Naive thymus-derived CD8-positive, alpha-beta T cell (primary cell): ENCODE measurements around the gene NRG4. TPM values are rescaled to one million over a fixed set of nuclear protein-coding genes. Genes with fewer than 3 reads are reported as not detected.
"Not testable (repeated sequence)": the region's sequence is repeated elsewhere in the genome, so short reads cannot be mapped to it uniquely, and the experiment has no call there.

Experiments
- ATAC-seq, 2 donors: fragments of 150-1000 bp; cut with Tn5 transposase in 1 of 2; sonication (Bioruptor Pico), chemical (Tn5 transposase) in 1 of 2; 1 replicate in 1 of 2; 2 replicates in 1 of 2; pipeline ENCODE4 v1.10.0; 2021; ENCODE audit warnings: mild to moderate bottlenecking in 2 of 2, moderate library complexity in 2 of 2
- POLR2A ChIA-PET: fragments of 350-600 bp; sonication (Branson Sonifier 250); formaldehyde crosslinking; loops from one replicate; lab custom pipeline; 2021; ENCODE audit warnings: antibody characterized with exemption; lab: Charles Lee
- DNase-seq, 10 donors: peaks; one replicate each; pipeline versions ENCODE4 v3.0.0 to v3.0.0-alpha.2; 2020 to 2022
- H3K27ac Mint-ChIP-seq, 10 donors: one replicate each; pipeline ENCODE4 v1.8.0; 2020 to 2022; ENCODE audit warnings: mild to moderate bottlenecking in 10 of 10, mixed read lengths in 10 of 10, moderate library complexity in 4 of 10, inconsistent platforms in 1 of 10
- H3K27me3 Mint-ChIP-seq, 5 donors: one replicate each; pipeline ENCODE4 v1.8.0; 2021 to 2022; ENCODE audit warnings: mixed read lengths in 5 of 5
- H3K36me3 Mint-ChIP-seq, 3 donors: one replicate each; pipeline ENCODE4 v1.8.0; 2020 to 2022; ENCODE audit warnings: mixed read lengths in 3 of 3, mild to moderate bottlenecking in 2 of 3, inconsistent platforms in 1 of 3
- H3K4me1 Mint-ChIP-seq, 4 donors: one replicate each; pipeline ENCODE4 v1.8.0; 2021 to 2022; ENCODE audit warnings: mixed read lengths in 4 of 4
- H3K4me3 Mint-ChIP-seq, 10 donors: one replicate each; pipeline ENCODE4 v1.8.0; 2020 to 2022; ENCODE audit warnings: mild to moderate bottlenecking in 10 of 10, mixed read lengths in 10 of 10, moderate library complexity in 6 of 10, inconsistent platforms in 1 of 10
- H3K9me3 Mint-ChIP-seq, 9 donors: one replicate each; pipeline ENCODE4 v1.8.0; 2020 to 2022; ENCODE audit warnings: mixed read lengths in 9 of 9, mild to moderate bottlenecking in 3 of 9, inconsistent platforms in 1 of 9, moderate library complexity in 1 of 9
- polyA plus RNA-seq, 3 donors: library from polyadenylated mRNA; unstranded; fragments of 300-500 nt; fragmentation: Illumina TruSeq; gene quantifications; one replicate each; pipeline ENCODE4 v1.2.3, GENCODE V29; 2021
- total RNA-seq, 8 experiments: library from RNA in 2 of 8; stranded (reverse) in 2 of 8; gene quantifications; one replicate each; pipeline ENCODE4 v1.2.3 and lab custom pipeline; 2021 to 2026

The NRG4 gene
- total and polyA plus RNA-seq, 5 experiments from 2014 or later: not detected

DNA sequence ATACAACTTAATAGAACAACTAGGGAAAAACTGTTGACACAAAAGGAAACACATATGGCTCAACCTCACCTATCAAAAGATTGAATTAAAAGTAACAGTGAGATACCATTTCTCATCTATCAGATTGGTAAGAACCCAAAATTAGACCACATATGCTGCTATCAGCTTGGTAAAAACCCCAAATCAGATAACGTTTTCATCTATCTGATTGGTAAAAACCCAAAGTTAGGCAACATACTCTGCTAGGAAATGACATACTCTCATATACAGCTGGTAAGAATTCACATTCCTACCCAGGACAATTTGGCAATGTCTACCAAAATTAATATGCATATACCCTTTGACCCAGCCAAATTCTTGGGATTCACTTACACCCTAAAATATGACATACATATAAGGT is 26.3 kb downstream of the NRG4 start:
- no peaks in the 10 kb centered on the region for H3K4me1 Mint-ChIP-seq
- H3K27me3 Mint-ChIP-seq: peaks cover 0 to 2% (median 0%) of the 10 kb centered on the region in 5 donors
- DNase-seq: no peak
- no peaks in the 10 kb centered on the region for H3K36me3 Mint-ChIP-seq
- no peak overlapping the region for H3K27ac Mint-ChIP-seq
- POLR2A ChIA-PET: no interaction called here
- no peak overlapping the region for H3K4me3 Mint-ChIP-seq
- H3K9me3 Mint-ChIP-seq: no peaks in the 10 kb centered on the region
- ATAC-seq: no peak

DNA sequence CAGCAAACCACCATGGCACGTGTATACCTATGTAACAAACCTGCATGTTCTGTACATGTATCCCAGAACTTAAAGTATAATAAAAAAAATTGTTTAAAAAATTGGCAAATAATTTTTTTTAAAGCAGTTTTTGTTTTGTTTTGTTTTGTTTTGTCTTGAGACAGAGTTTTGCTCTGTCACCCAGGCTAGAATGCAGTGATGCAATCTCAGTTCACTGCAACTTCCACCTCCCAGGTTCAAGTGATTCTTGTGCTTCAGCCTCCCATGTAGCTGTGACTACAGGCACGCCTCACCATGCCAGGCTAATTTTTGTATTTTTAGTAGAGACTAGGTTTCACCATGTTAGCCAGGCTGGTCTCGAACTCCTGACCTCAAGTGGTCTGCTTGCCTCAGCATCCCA is 27.5 kb downstream of the NRG4 start:
- H3K9me3 Mint-ChIP-seq, H3K27ac Mint-ChIP-seq, H3K27me3 Mint-ChIP-seq, DNase-seq, H3K36me3 Mint-ChIP-seq, POLR2A ChIA-PET, H3K4me3 Mint-ChIP-seq, H3K4me1 Mint-ChIP-seq, ATAC-seq: not testable (repeated sequence)

DNA sequence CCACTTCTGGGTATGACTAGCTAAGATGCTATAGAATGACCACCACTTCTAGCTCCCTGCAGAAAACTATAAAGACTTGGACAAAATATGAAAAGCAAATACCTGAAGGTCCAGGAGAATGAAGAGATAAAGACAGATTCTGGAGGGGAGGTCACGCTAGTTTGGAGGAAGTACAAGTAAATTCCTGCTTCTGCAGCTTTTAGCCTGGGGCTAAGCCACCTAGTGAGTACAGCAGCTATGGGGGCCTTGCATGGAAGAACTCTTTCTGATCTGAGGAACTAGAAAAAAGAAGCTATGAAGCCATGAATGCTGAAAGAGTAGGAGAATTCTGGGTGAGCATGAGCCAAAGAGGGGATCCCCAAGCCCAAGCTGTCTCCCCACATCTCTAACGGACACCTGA is 29.8 kb downstream of the NRG4 start:
- Mint-ChIP-seq H3K4me3 (no peak overlapping the region), H3K36me3 (no peaks in the 10 kb centered on the region), H3K27me3 (peaks cover 7 to 16% (median 13%) of the 10 kb centered on the region in 5 donors), H3K4me1 (no peaks in the 10 kb centered on the region), H3K27ac (no peak overlapping the region), H3K9me3 (peaks cover 0 to 5% (median 0%) of the 10 kb centered on the region in 9 donors)
- DNase-seq (no peak), ATAC-seq (no peak)
- POLR2A ChIA-PET: no interaction called here

DNA sequence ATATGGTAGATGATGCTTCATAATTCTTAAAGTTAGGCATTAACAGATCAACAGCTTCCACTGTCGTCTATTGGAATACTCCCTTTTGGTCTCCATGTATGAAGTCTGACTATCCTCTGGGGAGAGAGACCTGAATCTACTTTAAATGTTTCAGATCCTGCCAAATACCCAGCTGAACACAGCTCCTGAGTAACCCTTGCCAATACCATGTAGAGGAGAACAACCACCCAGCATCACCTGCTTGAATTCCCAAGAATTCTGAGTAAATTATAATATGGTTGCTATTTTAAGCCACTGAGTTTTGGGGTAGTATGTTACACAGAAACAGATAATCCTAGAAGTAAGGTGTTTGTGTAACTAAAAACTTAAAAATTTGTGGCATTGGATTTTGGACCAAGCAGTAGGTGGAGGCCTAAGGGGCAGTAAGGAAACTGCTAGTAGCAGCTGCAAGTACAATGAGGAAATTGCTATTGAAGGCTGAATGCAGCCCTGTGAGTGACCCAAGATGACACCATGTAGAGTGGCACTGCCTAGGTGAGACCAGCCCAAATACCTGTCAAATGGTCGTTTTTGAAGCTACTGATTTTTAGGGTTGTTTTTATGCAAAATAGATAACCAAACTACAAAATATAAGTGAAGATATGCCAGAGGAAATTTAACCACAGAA is 30.9 kb downstream of the NRG4 start:
- POLR2A ChIA-PET: no interaction called here
- Mint-ChIP-seq H3K4me3 (no peak overlapping the region), H3K4me1 (no peaks in the 10 kb centered on the region), H3K9me3 (peaks cover 0 to 5% (median 0%) of the 10 kb centered on the region in 9 donors), H3K36me3 (no peaks in the 10 kb centered on the region), H3K27ac (no peak overlapping the region), H3K27me3 (peaks cover 7 to 16% (median 13%) of the 10 kb centered on the region in 5 donors)
- DNase-seq: no peak
- ATAC-seq: no peak

DNA sequence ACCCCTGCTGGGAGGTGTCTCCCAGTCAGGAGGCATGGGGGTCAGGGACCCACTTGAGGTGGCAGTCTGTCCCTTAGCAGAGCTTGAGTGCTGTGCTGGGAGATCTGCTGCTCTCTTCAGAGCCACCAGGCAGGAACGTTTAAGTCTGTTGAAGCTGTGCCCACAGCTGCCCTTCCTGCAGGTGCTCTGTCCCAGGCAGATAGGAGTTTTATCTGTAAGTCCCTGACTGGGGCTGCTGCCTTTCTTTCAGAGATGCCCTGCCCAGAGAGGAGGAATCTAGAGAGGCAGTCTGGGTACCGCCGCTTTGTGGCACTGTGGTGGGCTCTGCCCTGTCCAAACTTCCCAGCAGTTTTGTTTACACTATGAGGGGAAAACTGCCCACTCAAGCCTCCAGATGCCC is 35.5 kb downstream of the NRG4 start:
- H3K27me3 Mint-ChIP-seq: peaks cover 11 to 25% (median 20%) of the 10 kb centered on the region in 5 donors
- H3K36me3 Mint-ChIP-seq, DNase-seq, H3K4me1 Mint-ChIP-seq, H3K4me3 Mint-ChIP-seq, H3K27ac Mint-ChIP-seq, H3K9me3 Mint-ChIP-seq, ATAC-seq, POLR2A ChIA-PET: not testable (repeated sequence)

DNA sequence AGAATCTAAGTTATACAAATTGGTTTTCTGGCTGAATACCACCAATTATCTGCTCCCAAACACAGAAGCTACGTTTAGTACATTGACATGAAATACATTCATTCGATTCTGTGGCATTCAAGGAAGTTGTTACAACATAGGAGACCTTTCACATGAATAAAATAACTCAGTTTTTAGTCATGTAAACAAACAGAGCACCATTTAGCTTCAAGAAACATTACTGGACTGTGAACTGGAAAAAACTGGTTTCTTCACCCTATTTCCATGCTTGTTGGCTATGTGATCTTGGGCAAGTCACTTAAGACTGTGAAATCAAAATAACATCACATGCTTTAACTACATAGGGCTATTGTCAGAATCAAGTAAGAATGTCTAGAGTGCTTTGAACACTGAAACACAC is 46.2 kb downstream of the NRG4 start:
- DNase-seq (no peak), ATAC-seq (no peak)
- H3K27ac Mint-ChIP-seq: no peak overlapping the region
- peaks cover 0 to 10% (median 0%) of the 10 kb centered on the region in 9 donors for H3K9me3 Mint-ChIP-seq
- no peaks in the 10 kb centered on the region for H3K4me1 Mint-ChIP-seq
- peaks cover 0 to 9% (median 0%) of the 10 kb centered on the region in 3 donors for H3K36me3 Mint-ChIP-seq
- peaks cover 1 to 9% (median 4%) of the 10 kb centered on the region in 5 donors for H3K27me3 Mint-ChIP-seq
- POLR2A ChIA-PET: no interaction called here
- H3K4me3 Mint-ChIP-seq: no peak overlapping the region

DNA sequence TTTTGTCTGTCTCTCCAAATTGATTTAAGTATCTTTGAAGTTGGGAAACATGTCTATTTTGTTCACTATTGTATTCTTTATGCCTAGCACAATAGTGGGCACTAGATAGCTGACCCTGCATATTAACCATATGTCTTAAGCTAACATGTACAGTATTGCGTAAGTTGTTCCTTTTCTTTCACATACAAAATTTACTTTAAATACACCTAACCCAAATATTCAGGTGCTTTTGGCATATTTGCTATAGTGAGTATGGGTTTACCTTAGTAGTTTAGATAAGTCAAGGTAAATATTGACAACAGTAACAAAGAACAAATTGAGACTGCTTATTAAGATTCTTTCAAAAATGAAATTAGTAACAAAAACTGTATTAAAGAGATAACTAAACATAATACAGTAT is 50.9 kb downstream of the NRG4 start:
- no peaks in the 10 kb centered on the region for H3K4me1 Mint-ChIP-seq
- POLR2A ChIA-PET: no interaction called here
- H3K27me3 Mint-ChIP-seq: peaks cover 3 to 24% (median 6%) of the 10 kb centered on the region in 5 donors
- ATAC-seq (no peak), DNase-seq (no peak)
- H3K27ac Mint-ChIP-seq: no peak overlapping the region
- H3K4me3 Mint-ChIP-seq: no peak overlapping the region
- H3K36me3 Mint-ChIP-seq: peaks cover 0 to 9% (median 0%) of the 10 kb centered on the region in 3 donors
- H3K9me3 Mint-ChIP-seq: peaks cover 0 to 10% (median 0%) of the 10 kb centered on the region in 9 donors

DNA sequence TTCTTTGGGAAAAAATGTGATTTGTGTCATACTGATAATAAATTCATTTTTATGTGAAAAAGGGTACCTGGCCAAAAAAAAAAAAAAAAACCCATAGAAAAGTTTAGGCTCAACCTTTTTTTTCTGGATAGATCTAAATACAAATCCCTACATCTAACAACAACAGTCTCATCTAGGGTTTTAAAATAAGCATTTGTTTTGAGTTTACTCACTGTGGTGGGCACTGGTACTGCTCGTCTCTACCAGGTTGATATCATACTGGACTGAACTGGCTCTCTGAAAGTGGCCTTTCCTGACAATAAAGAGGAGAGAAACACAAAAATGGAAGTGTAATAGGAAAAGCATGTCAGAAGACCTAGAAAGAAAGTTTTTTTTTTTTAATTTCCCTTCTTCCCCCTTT is 56.5 kb downstream of the NRG4 start:
- Mint-ChIP-seq H3K27me3 (peaks cover 20 to 63% (median 30%) of the 10 kb centered on the region in 5 donors), H3K4me1 (no peaks in the 10 kb centered on the region), H3K9me3 (peaks cover 0 to 1% (median 0%) of the 10 kb centered on the region in 9 donors), H3K36me3 (peaks cover 0 to 3% (median 0%) of the 10 kb centered on the region in 3 donors), H3K4me3 (no peak overlapping the region), H3K27ac (no peak overlapping the region)
- POLR2A ChIA-PET: no interaction called here
- ATAC-seq (no peak), DNase-seq (no peak)

DNA sequence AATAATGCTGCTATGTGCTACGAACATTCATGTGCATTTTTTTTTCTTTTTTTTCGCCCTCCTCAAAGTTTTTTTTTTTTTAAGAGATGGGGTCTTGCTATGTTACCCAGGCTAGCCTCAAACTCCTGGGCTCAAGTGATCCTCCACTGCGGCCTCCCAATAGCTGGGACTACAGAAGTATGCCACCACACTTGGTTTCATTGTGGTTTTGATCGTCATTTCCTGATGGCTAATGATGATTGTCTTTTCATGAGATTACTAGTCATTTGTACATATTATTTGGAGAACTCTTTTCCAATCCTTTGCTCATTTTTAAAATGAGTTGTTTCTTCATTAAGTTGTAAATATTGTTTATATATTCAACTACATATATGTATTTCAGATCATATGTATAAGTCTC is 59.7 kb downstream of the NRG4 start:
- ATAC-seq: no peak
- H3K4me1 Mint-ChIP-seq: no peaks in the 10 kb centered on the region
- H3K27ac Mint-ChIP-seq: peak overlapping the region in 1 of 10 donors; percentile 3
- DNase-seq: no peak
- POLR2A ChIA-PET: no interaction called here
- H3K9me3 Mint-ChIP-seq: no peaks in the 10 kb centered on the region
- no peak overlapping the region for H3K4me3 Mint-ChIP-seq
- peaks cover 0 to 3% (median 0%) of the 10 kb centered on the region in 3 donors for H3K36me3 Mint-ChIP-seq
- peaks cover 22 to 67% (median 44%) of the 10 kb centered on the region in 5 donors for H3K27me3 Mint-ChIP-seq

DNA sequence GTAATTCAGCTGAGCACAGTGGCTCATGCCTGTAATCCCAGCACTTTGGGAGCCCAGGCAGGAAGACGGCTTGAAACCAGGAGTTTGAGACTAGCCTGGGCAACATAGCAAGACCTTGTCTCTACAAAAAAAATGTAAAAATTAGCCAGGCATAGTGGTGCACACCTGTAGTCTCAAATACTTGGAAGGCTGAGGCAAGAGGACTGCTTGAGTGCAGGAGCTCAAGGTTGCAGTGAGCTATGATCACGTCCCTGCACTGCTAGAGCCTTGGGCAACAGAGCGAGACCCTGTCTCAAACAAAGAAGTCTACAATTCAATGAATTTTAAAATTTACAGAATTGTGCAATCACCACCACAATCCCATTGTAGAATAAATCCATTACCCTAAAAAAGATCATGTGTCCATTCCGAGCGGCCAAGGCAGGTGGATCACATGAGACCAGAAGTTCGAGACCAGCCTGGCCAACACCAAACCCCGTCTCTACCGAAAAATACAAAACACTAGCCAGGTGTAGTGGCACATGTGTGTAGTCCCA is 63.4 kb downstream of the NRG4 start:
- H3K4me1 Mint-ChIP-seq: no peaks in the 10 kb centered on the region
- no peak overlapping the region for H3K27ac Mint-ChIP-seq
- DNase-seq (no peak), ATAC-seq (no peak)
- peaks cover 12 to 40% (median 34%) of the 10 kb centered on the region in 5 donors for H3K27me3 Mint-ChIP-seq
- POLR2A ChIA-PET: no interaction called here
- no peak overlapping the region for H3K4me3 Mint-ChIP-seq
- H3K9me3 Mint-ChIP-seq: no peaks in the 10 kb centered on the region
- no peaks in the 10 kb centered on the region for H3K36me3 Mint-ChIP-seq

DNA sequence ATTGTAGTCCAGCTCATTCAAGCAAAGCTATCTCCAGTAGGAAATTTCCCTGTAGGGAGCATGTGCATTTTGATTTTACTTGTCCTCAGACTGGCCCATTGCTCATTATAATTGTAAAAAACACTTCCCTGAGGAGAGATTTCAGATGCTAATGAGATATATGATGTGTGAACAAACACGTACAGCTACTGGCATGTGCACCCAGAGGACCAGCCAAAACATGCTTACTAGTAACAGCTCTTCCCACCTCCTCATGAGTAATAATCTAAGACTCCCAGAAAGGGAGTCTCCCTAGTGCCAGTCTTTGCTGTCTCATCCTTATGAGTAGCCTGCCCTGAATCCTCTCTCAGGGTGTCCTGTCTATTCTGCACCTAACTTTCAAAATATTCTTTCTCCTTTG is 65.1 kb downstream of the NRG4 start:
- H3K4me3 Mint-ChIP-seq: no peak overlapping the region
- H3K27me3 Mint-ChIP-seq: peaks cover 11 to 32% (median 29%) of the 10 kb centered on the region in 5 donors
- H3K27ac Mint-ChIP-seq: no peak overlapping the region
- H3K4me1 Mint-ChIP-seq: peaks cover 0 to 2% (median 0%) of the 10 kb centered on the region in 4 donors
- ATAC-seq (no peak), DNase-seq (no peak)
- no peaks in the 10 kb centered on the region for H3K36me3 Mint-ChIP-seq
- H3K9me3 Mint-ChIP-seq: no peaks in the 10 kb centered on the region
- POLR2A ChIA-PET: no interaction called here

DNA sequence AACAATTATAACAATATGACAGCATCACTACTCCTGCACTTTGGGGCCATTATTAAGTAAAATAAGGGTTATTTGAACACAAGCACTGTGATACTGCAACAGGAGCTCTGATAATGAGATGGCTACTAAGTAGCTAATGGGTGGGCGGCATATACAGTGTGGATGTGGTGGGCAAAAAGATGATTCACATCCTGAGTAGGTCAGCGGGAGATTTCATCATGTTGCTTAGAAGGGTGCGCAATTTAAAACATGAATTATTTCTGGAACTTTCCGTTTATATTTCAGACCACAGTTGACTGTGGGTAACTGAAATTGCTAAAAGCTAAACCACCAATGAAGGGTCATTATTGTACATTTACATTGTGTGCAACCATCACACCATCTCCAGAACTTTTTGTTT is 66.3 kb downstream of the NRG4 start:
- POLR2A ChIA-PET: no interaction called here
- DNase-seq (no peak), ATAC-seq (no peak)
- Mint-ChIP-seq H3K27ac (peak overlapping the region in 1 of 10 donors; percentile 33), H3K4me3 (no peak overlapping the region), H3K4me1 (peaks cover 0 to 2% (median 0%) of the 10 kb centered on the region in 4 donors), H3K9me3 (peaks cover 0 to 2% (median 0%) of the 10 kb centered on the region in 9 donors), H3K27me3 (peaks cover 9 to 25% (median 20%) of the 10 kb centered on the region in 5 donors), H3K36me3 (no peaks in the 10 kb centered on the region)

DNA sequence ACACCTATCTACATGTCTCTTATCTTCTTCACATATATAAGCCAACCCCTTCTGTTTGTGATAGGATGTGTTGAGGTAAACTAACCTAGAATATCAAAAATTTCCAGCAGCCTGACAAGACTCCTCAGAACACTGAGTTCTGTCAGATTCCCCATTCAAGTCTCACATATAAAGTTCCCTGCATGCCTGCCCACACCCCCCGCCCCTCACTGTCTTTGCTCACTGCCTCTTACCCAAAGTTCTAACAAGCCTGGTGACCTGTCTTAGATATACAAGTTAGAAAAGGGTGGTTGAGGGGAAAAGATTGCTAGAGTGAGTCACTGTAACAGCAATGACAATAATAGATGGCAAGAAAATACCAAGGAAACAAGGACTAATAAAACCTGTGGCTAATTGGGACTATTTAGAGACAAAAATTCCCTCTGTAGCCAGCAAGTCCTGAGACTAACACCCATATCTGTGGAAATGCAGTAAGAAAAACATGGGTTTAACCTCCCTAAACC is 68.5 kb downstream of the NRG4 start:
- ATAC-seq (no peak), DNase-seq (no peak)
- Mint-ChIP-seq H3K4me3 (no peak overlapping the region), H3K36me3 (peaks cover 0 to 4% (median 0%) of the 10 kb centered on the region in 3 donors), H3K27ac (no peak overlapping the region), H3K4me1 (peaks cover 0 to 2% (median 0%) of the 10 kb centered on the region in 4 donors), H3K9me3 (peaks cover 0 to 24% (median 7%) of the 10 kb centered on the region in 9 donors), H3K27me3 (peaks cover 0 to 13% (median 7%) of the 10 kb centered on the region in 5 donors)
- POLR2A ChIA-PET: no interaction called here
